ENCODE results near the gene SCO2.

SCO2 gene

GRCh38 chr22:50518606-50519005 is 6.8 kb downstream of the SCO2 start:
- CTCF ChIA-PET, result interaction anchor here (0.9 kb wide), 1 partner anchor 15 kb away, joined by 3 read pairs; no protein-coding TSS in a partner anchor
- H3K4me3 ChIP-seq (ENCODE audit: low read depth, low read length), result no peak overlapping the region

GRCh38 chr22:50517495-50518260 is 7.7 kb downstream of the SCO2 start:
- no peak overlapping the region for H3K4me3 ChIP-seq (ENCODE audit: low read depth, low read length)
- no peak for DNase-seq (ENCODE audit: low read depth, low spot score)
- ChIA-PET CTCF (interaction anchor here (1.0 kb wide), 1 partner anchor 8 kb away, joined by 4 read pairs; the partner anchor contains the start of gene SCO2), POLR2A (no interaction called here)
- no peak for TF ChIP-seq CTCF (IDR thresholded peaks at IDR 0.05; ENCODE audit: insufficient read depth, low read length, missing control alignments)

More at GRCh38 chr22:50518606-50519005, 6.8 kb downstream of the SCO2 start:
- no peak for TF ChIP-seq CTCF (IDR thresholded peaks at IDR 0.05; ENCODE audit: insufficient read depth, low read length, missing control alignments)
- POLR2A ChIA-PET, result no interaction called here
- no peak for DNase-seq (ENCODE audit: low read depth, low spot score)

- DNase-seq (ENCODE audit: low read depth, low spot score), result no peak
- POLR2A ChIA-PET, result no interaction called here
- H3K4me3 ChIP-seq (ENCODE audit: low read depth, low read length), result no peak overlapping the region
- TF ChIP-seq CTCF (IDR thresholded peaks at IDR 0.05; ENCODE audit: insufficient read depth, low read length, missing control alignments), result no peak
- CTCF ChIA-PET, result interaction anchor here (1.0 kb wide), 1 partner anchor 9 kb away, joined by 4 read pairs; the partner anchor contains the start of gene SCO2
These were observed 8.5 kb downstream of the SCO2 start for GRCh38 chr22:50516891-50517290.

- ChIA-PET POLR2A (interaction anchor here (0.9 kb wide), 1 partner anchor 10 kb away, joined by 3 read pairs; the partner anchor contains the start of gene SCO2), CTCF (interaction anchor here (2.9 kb wide), 1 partner anchor 9 kb away, joined by 18 read pairs; the partner anchor contains the start of gene SCO2)
- no peak overlapping the region for H3K4me3 ChIP-seq (ENCODE audit: low read depth, low read length)
- DNase-seq (ENCODE audit: low read depth, low spot score), result no peak
- TF ChIP-seq CTCF (IDR thresholded peaks at IDR 0.05; ENCODE audit: insufficient read depth, low read length, missing control alignments), result no peak
These were observed 9.3 kb downstream of the SCO2 start for GRCh38 chr22:50516068-50516467.

GRCh38 chr22:50513175-50513574 is 12.2 kb downstream of the SCO2 start:
- no peak for TF ChIP-seq CTCF (IDR thresholded peaks at IDR 0.05; ENCODE audit: insufficient read depth, low read length, missing control alignments)
- no peak for DNase-seq (ENCODE audit: low read depth, low spot score)
- POLR2A ChIA-PET, result no interaction called here
- no peak overlapping the region for H3K4me3 ChIP-seq (ENCODE audit: low read depth, low read length)
- CTCF ChIA-PET, result interaction anchor here (2.9 kb wide), 1 partner anchor 12 kb away, joined by 18 read pairs; the partner anchor contains the start of gene SCO2

- ChIA-PET CTCF (interaction anchor here (0.9 to 2.3 kb wide), 7 partner anchors 9 to 187 kb away, joined by 3 to 14 read pairs (median 3); partner anchors contain the start of genes SCO2 and SYCE3), POLR2A (interaction anchor here (1.9 kb wide), 1 partner anchor 16 kb away, joined by 25 read pairs; the partner anchor contains the start of gene SCO2)
- TF ChIP-seq CTCF (IDR thresholded peaks at IDR 0.05; ENCODE audit: insufficient read depth, low read length, missing control alignments), result no peak
- peak overlapping the region; percentile 94 for H3K4me3 ChIP-seq (ENCODE audit: low read depth, low read length)
- DNase-seq (ENCODE audit: low read depth, low spot score), result no peak
These were observed 16.5 kb downstream of the SCO2 start for GRCh38 chr22:50508897-50509296.

Measured in AG04449 (cell line).